ENCODE measurements around the gene CCER1.

- TF ChIP-seq CTCF (IDR thresholded peaks at IDR 0.05) (no peak), POLR2A (IDR thresholded peaks at IDR 0.05) (no peak)
Observed at GRCh38 chr12:90922145-90922627, 32.8 kb downstream of the CCER1 start.

All from right lobe of liver (tissue), 4 donors.